Endodermal cell (in vitro differentiated cells): ENCODE results near the gene TEN1. TPM values are rescaled to one million over a fixed set of nuclear protein-coding genes. Genes with fewer than 3 reads are reported as not detected.

Experiments used
- DNase-seq: peaks from one replicate; pipeline ENCODE4 v3.0.0-alpha.2; 2017
- H3K27ac ChIP-seq: 2 replicates; pipeline ENCODE4 v1.5.1; 2013; ENCODE audit warnings: mild to moderate bottlenecking, low read depth, low read length, moderate library complexity
- H3K27me3 ChIP-seq: 2 replicates; pipeline ENCODE4 v1.6.1; 2013; ENCODE audit warnings: mild to moderate bottlenecking, low read length, moderate library complexity; ENCODE audit not compliant: insufficient read depth, control insufficient read depth, poor library complexity, severe bottlenecking
- H3K36me3 ChIP-seq: 2 replicates; pipeline ENCODE4 v1.7.0; 2013; ENCODE audit warnings: mild to moderate bottlenecking, low read length, moderate library complexity; ENCODE audit not compliant: control insufficient read depth, insufficient read depth
- H3K4me1 ChIP-seq: one replicate; pipeline ENCODE4 v1.7.0; 2013; ENCODE audit warnings: low read length; ENCODE audit not compliant: control insufficient read depth, insufficient read depth
- H3K4me3 ChIP-seq: 2 replicates; pipeline ENCODE4 v1.5.1; 2013; ENCODE audit warnings: mild to moderate bottlenecking, low read length, moderate library complexity
- H3K9ac ChIP-seq: 2 replicates; pipeline ENCODE4 v1.6.1; 2013; ENCODE audit warnings: mild to moderate bottlenecking, low read length, moderate library complexity; ENCODE audit not compliant: poor library complexity, severe bottlenecking; ENCODE audit errors: extremely low read depth
- H3K9me3 ChIP-seq: 2 replicates; pipeline ENCODE4 v1.6.1; 2013; ENCODE audit warnings: mild to moderate bottlenecking, low read length, moderate library complexity; ENCODE audit not compliant: control insufficient read depth
- H3K27ac Mint-ChIP-seq: 2 replicates; pipeline ENCODE4 v1.8.0; 2020; ENCODE audit warnings: mixed read lengths
- H3K27me3 Mint-ChIP-seq: 2 replicates; pipeline ENCODE4 v1.8.0; 2021; ENCODE audit warnings: mild to moderate bottlenecking, mixed read lengths; ENCODE audit not compliant: insufficient read depth
- H3K36me3 Mint-ChIP-seq: 2 replicates; pipeline ENCODE4 v1.8.0; 2020; ENCODE audit warnings: low read depth, mixed read lengths
- H3K4me1 Mint-ChIP-seq: 2 replicates; pipeline ENCODE4 v1.8.0; 2020; ENCODE audit warnings: mixed read lengths
- H3K4me3 Mint-ChIP-seq: 2 replicates; pipeline ENCODE4 v1.8.0; 2020; ENCODE audit warnings: mild to moderate bottlenecking, moderate library complexity, mixed read lengths
- H3K9me3 Mint-ChIP-seq: 2 replicates; pipeline ENCODE4 v1.8.0; 2020; ENCODE audit warnings: mild to moderate bottlenecking, mixed read lengths
- WGBS, 2 experiments: methylation state at CpG; one replicate each; pipeline versions ENCODE4 v1.1.5 to v1.1.7; 2013; ENCODE audit warnings: missing lambda C conversion rate in 2 of 2, mixed read lengths in 1 of 2; ENCODE audit not compliant: insufficient coverage in 1 of 2, insufficient read length in 1 of 2; 5-methylcytosine and 5-hydroxymethylcytosine counted together
- total RNA-seq, 2 donors: library from RNA; stranded (reverse); fragmentation: NEBNext Ultra II Directional in 1 of 2; extraction: Animal tissue kit (Norgen Biotek cat#: 25700) in 1 of 2; gene quantifications; 2 replicates in 1 of 2; 3 replicates in 1 of 2; pipeline ENCODE4 v1.2.1, GENCODE V29; 2021
- TF ChIP-seq, protein P1 (sequence below): fragments of 200-600 bp; sonication (generic); conservative IDR thresholded peaks from 2 replicates; pipeline ENCODE4 v1.5.0; 2021; ENCODE audit warnings: antibody characterized with exemption, mild to moderate bottlenecking

TEN1 gene
- total RNA-seq, 2 donors from 2014 or later = 12.1 to 15.3 TPM

DNA sequence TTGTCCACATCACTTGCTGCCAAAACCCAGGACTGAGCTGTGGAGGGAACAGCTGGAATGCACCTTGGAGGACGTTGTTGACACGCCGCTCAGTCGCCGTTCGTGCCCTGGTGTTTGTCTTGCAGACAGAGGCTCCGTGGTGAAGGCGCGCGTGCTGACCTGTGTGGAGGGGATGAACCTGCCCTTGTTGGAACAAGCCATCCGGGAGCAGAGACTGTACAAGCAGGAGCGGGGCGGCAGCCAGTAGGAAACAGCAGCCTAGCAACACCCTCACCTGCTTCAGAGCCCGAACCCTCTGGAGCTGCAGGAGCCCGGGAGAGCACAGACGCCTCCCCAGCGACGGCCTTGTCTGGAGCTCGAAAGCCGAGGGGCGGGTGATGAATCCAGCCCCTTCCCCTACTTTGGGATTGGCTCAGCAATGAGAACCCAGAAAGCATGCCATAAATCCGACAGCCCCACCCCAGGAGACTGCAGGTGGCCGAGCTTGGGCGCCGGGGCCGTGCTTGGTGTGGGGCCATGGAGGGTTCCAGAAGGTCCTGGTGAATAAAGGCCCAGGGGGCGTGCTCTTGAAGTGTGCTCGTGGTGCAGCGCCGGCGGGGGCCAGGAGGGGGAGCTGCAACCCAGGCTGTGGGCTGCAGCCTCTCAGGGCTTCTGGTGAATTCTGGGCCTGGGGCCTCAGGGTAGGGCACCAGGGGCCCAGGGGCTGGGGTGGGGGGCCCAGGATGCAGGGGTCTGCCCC lies 21.1 kb downstream of the TEN1 start:
- peak; percentile 98 for DNase-seq
- Mint-ChIP-seq H3K9me3 (no peaks in the 10 kb centered on the region), H3K27ac (peak overlapping the region; percentile 84), H3K4me1 (no peaks in the 10 kb centered on the region), H3K36me3 (peaks cover 13% of the 10 kb centered on the region), H3K4me3 (no peak overlapping the region), H3K27me3 (no peaks in the 10 kb centered on the region)
- TF ChIP-seq, protein P1, sequence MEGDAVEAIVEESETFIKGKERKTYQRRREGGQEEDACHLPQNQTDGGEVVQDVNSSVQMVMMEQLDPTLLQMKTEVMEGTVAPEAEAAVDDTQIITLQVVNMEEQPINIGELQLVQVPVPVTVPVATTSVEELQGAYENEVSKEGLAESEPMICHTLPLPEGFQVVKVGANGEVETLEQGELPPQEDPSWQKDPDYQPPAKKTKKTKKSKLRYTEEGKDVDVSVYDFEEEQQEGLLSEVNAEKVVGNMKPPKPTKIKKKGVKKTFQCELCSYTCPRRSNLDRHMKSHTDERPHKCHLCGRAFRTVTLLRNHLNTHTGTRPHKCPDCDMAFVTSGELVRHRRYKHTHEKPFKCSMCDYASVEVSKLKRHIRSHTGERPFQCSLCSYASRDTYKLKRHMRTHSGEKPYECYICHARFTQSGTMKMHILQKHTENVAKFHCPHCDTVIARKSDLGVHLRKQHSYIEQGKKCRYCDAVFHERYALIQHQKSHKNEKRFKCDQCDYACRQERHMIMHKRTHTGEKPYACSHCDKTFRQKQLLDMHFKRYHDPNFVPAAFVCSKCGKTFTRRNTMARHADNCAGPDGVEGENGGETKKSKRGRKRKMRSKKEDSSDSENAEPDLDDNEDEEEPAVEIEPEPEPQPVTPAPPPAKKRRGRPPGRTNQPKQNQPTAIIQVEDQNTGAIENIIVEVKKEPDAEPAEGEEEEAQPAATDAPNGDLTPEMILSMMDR = peak; percentile 93
- Histone ChIP-seq H3K9me3 (no peaks in the 10 kb centered on the region), H3K9ac (no peak overlapping the region), H3K36me3 (peaks cover 4% of the 10 kb centered on the region), H3K27me3 (no peaks in the 10 kb centered on the region), H3K4me3 (no peak overlapping the region), H3K27ac (peak overlapping the region; percentile 4), H3K4me1 (no peaks in the 10 kb centered on the region)
- WGBS, 2 experiments = 80 to 85% methylated on average over 23 to 31 of the region's 31 CpGs

DNA sequence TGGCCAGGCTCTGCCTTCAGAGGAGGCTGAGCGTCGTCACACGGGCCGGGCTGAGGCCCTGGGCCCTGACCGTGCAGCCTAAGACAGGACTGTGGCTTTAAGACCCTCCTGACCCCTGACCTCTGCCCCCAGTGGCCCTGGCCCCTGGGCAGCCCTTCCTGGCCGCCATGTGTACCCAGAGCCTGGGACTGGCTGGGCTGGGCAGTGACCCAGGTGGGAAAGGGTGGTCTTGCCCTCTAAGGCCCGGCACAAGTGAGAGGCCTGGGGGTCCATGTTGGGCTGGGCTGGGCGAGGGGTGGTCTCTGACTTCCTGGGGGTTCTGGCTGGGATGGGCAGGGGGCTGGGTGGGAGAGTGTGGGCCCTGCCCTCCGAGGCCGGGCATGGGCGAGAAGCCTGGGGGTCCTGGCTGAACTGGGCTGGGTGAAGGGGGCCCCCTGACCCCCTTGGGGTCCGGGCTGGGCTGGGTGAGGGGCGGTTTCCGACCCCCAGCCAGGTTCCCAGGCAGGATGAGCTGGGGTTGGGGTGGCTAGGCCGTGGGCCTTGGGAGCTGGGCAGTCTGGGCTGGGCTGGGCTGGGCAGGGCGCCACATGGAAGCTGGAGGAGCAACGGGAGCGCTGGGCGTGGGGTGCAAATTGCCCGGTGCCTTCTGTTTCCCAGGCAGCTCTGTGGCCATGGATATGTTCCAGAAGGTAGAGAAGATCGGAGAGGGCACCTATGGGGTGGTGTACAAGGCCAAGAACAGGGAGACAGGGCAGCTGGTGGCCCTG lies 21.9 kb downstream of the TEN1 start, which contains the start of gene CDK3:
Gene CDK3, plus strand, starts transcription at position 101 of the 767 bp plus-strand sequence. Its CDS starts 571 bp downstream, at position 672.
- H3K4me1 Mint-ChIP-seq = no peaks in the 10 kb centered on the region
- Histone ChIP-seq H3K36me3 (peaks cover 11% of the 10 kb centered on the region), H3K27me3 (no peaks in the 10 kb centered on the region), H3K27ac (peak within 1 kb of the TSS; percentile 4), H3K9me3 (no peaks in the 10 kb centered on the region), H3K4me1 (no peaks in the 10 kb centered on the region), H3K9ac (no peak within 1 kb of the TSS), H3K4me3 (no peak within 1 kb of the TSS)
- TF ChIP-seq, protein P1 = no peak
- no peaks in the 10 kb centered on the region for H3K9me3 Mint-ChIP-seq
- peak within 1 kb of the TSS; percentile 84 for H3K27ac Mint-ChIP-seq
- no peaks in the 10 kb centered on the region for H3K27me3 Mint-ChIP-seq
- H3K4me3 Mint-ChIP-seq = no peak within 1 kb of the TSS
- H3K36me3 Mint-ChIP-seq = peaks cover 18% of the 10 kb centered on the region
- WGBS, 2 experiments = 83 to 88% methylated on average over 8 to 21 of the region's 21 CpGs
- DNase-seq = no peak

DNA sequence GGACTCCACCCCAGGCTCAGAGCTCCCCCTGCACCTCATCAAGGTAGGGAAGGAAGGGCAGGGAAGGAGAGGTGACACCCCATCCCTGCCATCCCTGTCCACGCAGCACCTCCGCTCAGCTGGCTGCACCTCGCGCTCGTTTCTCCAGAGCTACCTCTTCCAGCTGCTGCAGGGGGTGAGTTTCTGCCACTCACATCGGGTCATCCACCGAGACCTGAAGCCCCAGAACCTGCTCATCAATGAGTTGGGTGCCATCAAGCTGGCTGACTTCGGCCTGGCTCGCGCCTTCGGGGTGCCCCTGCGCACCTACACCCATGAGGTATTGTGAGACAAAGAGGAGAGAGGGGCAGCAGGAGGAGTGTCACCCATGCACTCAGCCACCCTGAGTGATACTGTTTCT lies 23.1 kb downstream of the TEN1 start:
- Histone ChIP-seq H3K27me3 (no peaks in the 10 kb centered on the region), H3K9me3 (no peaks in the 10 kb centered on the region), H3K4me1 (no peaks in the 10 kb centered on the region), H3K9ac (no peak overlapping the region), H3K36me3 (peaks cover 11% of the 10 kb centered on the region), H3K27ac (no peak overlapping the region), H3K4me3 (no peak overlapping the region)
- WGBS, 2 experiments = 94 to 98% methylated on average over 11 to 12 of the region's 12 CpGs
- Mint-ChIP-seq H3K9me3 (no peaks in the 10 kb centered on the region), H3K27me3 (no peaks in the 10 kb centered on the region), H3K27ac (no peak overlapping the region), H3K4me3 (no peak overlapping the region), H3K36me3 (peaks cover 18% of the 10 kb centered on the region), H3K4me1 (no peaks in the 10 kb centered on the region)
- peak; percentile 47 for DNase-seq
- TF ChIP-seq, protein P1 = no peak
